Activated CD8-positive, alpha-beta memory T cell treated with anti-CD3 and anti-CD28 coated beads, Interleukin-2, amount 10 ng/mL, durations not matched to agents 7 days and 5 days (primary cell): ENCODE results near the gene OFD1. TPM values are rescaled to one million over a fixed set of nuclear protein-coding genes. Genes with fewer than 3 reads are reported as not detected.

Source experiments
- ATAC-seq: fragments of 150-1000 bp; cut with Tn5 transposase; one replicate; pipeline ENCODE4 v1.10.0; 2021; ENCODE audit warnings: moderate library complexity
- CTCF ChIA-PET: fragments of 350-600 bp; sonication (Branson Sonifier 250); formaldehyde crosslinking; loops from one replicate; lab custom pipeline; 2021; ENCODE audit warnings: antibody characterized with exemption; lab: Charles Lee
- DNase-seq: peaks from one replicate; pipeline ENCODE4 v3.0.0-alpha.2; 2020
- H3K27ac Mint-ChIP-seq: one replicate; pipeline ENCODE4 v1.8.0; 2021; ENCODE audit warnings: mild to moderate bottlenecking, mixed read lengths
- H3K27me3 Mint-ChIP-seq: one replicate; pipeline ENCODE4 v1.8.0; 2021; ENCODE audit warnings: mixed read lengths
- H3K36me3 Mint-ChIP-seq: one replicate; pipeline ENCODE4 v1.8.0; 2021; ENCODE audit warnings: mild to moderate bottlenecking, mixed read lengths
- H3K4me1 Mint-ChIP-seq: one replicate; pipeline ENCODE4 v1.8.0; 2021; ENCODE audit warnings: mixed read lengths
- H3K4me3 Mint-ChIP-seq: one replicate; pipeline ENCODE4 v1.8.0; 2021; ENCODE audit warnings: mild to moderate bottlenecking, moderate library complexity, mixed read lengths
- H3K9me3 Mint-ChIP-seq: one replicate; pipeline ENCODE4 v1.8.0; 2022; ENCODE audit warnings: low read depth, mixed read lengths
- total RNA-seq, 2 experiments: library from RNA; stranded (reverse); gene quantifications; one replicate each; pipeline ENCODE4 v1.2.3, GENCODE V29; 2021

The OFD1 gene
- total RNA-seq, 2 experiments from 2014 or later = 32.3 to 45.8 TPM

GRCh38 chrX:13748486-13748885 is 13.9 kb downstream of the OFD1 start:
- ATAC-seq (no peak), DNase-seq (no peak)
- no peak overlapping the region for H3K4me3 Mint-ChIP-seq
- peaks cover 45% of the 10 kb centered on the region for H3K36me3 Mint-ChIP-seq
- no peaks in the 10 kb centered on the region for H3K27me3 Mint-ChIP-seq
- H3K27ac Mint-ChIP-seq = no peak overlapping the region
- H3K4me1 Mint-ChIP-seq = peaks cover 30% of the 10 kb centered on the region
- H3K9me3 Mint-ChIP-seq = no peaks in the 10 kb centered on the region
- CTCF ChIA-PET = interaction anchor here (0.7 to 1.3 kb wide), 4 partner anchors 30 to 283 kb away, joined by 3 read pairs; no protein-coding TSS in a partner anchor

DNA sequence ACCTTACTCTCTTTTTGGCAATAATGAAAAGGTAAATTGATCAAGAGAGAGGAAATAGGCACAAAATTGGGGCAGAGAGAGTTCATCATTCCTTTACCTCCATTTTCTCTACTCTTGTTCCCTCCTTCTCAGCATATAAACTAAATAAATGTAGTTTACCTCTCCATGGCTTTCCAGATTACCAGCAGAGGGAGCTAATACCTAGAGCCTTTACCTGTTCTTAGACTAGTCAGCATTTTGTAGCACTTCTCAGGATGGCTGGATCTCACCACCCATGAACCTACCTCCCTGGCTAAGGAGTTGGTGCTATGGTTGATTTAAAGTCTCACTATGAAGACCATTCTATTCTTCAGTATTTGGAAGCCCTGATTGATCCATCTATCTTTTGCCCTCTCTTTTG is 15.7 kb downstream of the OFD1 start:
- no peak overlapping the region for H3K4me3 Mint-ChIP-seq
- H3K27ac Mint-ChIP-seq = peak overlapping the region; percentile 43
- peaks cover 35% of the 10 kb centered on the region for H3K4me1 Mint-ChIP-seq
- CTCF ChIA-PET = interaction anchor here (0.9 to 2.3 kb wide), 5 partner anchors 15 to 282 kb away, joined by 3 to 7 read pairs (median 4); partner anchors contain the start of genes OFD1 and TRAPPC2
- DNase-seq (no peak), ATAC-seq (peak; percentile 68)
- H3K27me3 Mint-ChIP-seq = no peaks in the 10 kb centered on the region
- no peaks in the 10 kb centered on the region for H3K9me3 Mint-ChIP-seq
- H3K36me3 Mint-ChIP-seq = peaks cover 39% of the 10 kb centered on the region

- H3K27ac Mint-ChIP-seq = no peak overlapping the region
These were observed 16.3 kb downstream of the OFD1 start for GRCh38 chrX:13750812-13751211.

DNA sequence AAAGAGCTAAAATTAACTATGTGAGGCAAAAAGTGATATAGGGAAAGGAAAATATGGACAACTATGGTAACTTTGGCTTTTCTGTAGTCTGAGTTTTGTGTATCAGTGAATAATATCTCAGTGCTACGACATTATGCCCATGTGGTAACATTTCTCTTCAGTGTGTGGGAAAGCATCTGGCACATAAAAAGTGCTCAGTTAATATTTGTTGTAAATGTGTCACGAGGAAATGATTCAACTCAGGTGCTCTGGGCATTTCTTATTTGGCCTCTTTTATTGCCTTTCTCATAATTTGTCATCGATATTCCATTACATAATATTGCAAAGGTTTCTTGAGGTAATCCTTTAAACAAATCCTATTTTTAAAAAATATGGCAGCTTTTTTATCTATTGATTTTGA is 17.6 kb downstream of the OFD1 start:
- H3K27me3 Mint-ChIP-seq = no peaks in the 10 kb centered on the region
- no peak overlapping the region for H3K27ac Mint-ChIP-seq
- no peak overlapping the region for H3K4me3 Mint-ChIP-seq
- peaks cover 37% of the 10 kb centered on the region for H3K4me1 Mint-ChIP-seq
- no peaks in the 10 kb centered on the region for H3K9me3 Mint-ChIP-seq
- CTCF ChIA-PET = interaction anchor here (1.2 to 1.5 kb wide), 2 partner anchors 16 to 280 kb away, joined by 4 to 5 read pairs; no protein-coding TSS in a partner anchor
- peaks cover 32% of the 10 kb centered on the region for H3K36me3 Mint-ChIP-seq
- ATAC-seq (no peak), DNase-seq (no peak)

More at GRCh38 chrX:13750812-13751211, 16.3 kb downstream of the OFD1 start:
- Mint-ChIP-seq H3K9me3 (no peaks in the 10 kb centered on the region), H3K4me3 (no peak overlapping the region), H3K27me3 (no peaks in the 10 kb centered on the region), H3K4me1 (peaks cover 39% of the 10 kb centered on the region), H3K36me3 (peaks cover 38% of the 10 kb centered on the region)
- DNase-seq = no peak
- no peak for ATAC-seq
- CTCF ChIA-PET = interaction anchor here (1.0 to 2.3 kb wide), 6 partner anchors 8 to 281 kb away, joined by 3 to 7 read pairs (median 4); partner anchors contain the start of genes OFD1 and TRAPPC2

- no peaks in the 10 kb centered on the region for H3K27me3 Mint-ChIP-seq
- no peak overlapping the region for H3K4me3 Mint-ChIP-seq
- H3K4me1 Mint-ChIP-seq = peaks cover 33% of the 10 kb centered on the region
- peak overlapping the region; percentile 24 for H3K27ac Mint-ChIP-seq
- H3K36me3 Mint-ChIP-seq = peaks cover 29% of the 10 kb centered on the region
- no peaks in the 10 kb centered on the region for H3K9me3 Mint-ChIP-seq
- DNase-seq = no peak
- CTCF ChIA-PET = interaction anchor here (1.5 kb wide), 1 partner anchor 16 kb away, joined by 4 read pairs; no protein-coding TSS in a partner anchor
- ATAC-seq = no peak
These were observed 18.1 kb downstream of the OFD1 start for GRCh38 chrX:13752646-13753045.

- Mint-ChIP-seq H3K27ac (no peak overlapping the region), H3K4me3 (no peak overlapping the region), H3K4me1 (peaks cover 33% of the 10 kb centered on the region), H3K9me3 (no peaks in the 10 kb centered on the region), H3K36me3 (peaks cover 30% of the 10 kb centered on the region), H3K27me3 (no peaks in the 10 kb centered on the region)
- DNase-seq (no peak), ATAC-seq (no peak)
- CTCF ChIA-PET = interaction anchor here (1.1 to 1.4 kb wide), 2 partner anchors 9 to 983 kb away, joined by 3 to 4 read pairs; no protein-coding TSS in a partner anchor
These were observed 20.2 kb downstream of the OFD1 start for GRCh38 chrX:13754765-13755164.

DNA sequence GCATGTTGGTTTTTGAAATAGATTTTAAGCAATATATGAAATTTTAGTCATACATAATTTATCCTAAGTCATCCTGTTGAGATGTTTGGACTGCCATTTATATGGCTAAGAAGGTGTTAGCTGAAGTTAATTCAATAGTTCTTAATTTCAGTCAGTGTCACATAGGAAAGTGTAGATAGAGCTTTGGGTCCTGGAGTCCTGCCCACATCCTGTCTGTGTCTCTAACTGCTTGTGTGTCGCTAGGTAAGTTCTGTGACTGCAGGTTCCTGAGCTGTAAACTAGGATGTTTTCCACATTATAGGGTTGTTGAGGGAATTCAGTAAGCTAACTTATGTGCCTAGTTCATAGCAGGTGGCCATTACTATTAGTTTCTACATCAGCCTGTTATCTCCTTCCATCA is 20.7 kb downstream of the OFD1 start:
- Mint-ChIP-seq H3K27ac (peak overlapping the region; percentile 49), H3K36me3 (peaks cover 31% of the 10 kb centered on the region), H3K9me3 (no peaks in the 10 kb centered on the region), H3K4me1 (peaks cover 32% of the 10 kb centered on the region), H3K4me3 (no peak overlapping the region), H3K27me3 (no peaks in the 10 kb centered on the region)
- peak; percentile 84 for ATAC-seq
- DNase-seq = peak; percentile 46
- CTCF ChIA-PET = interaction anchor here (0.7 to 1.4 kb wide), 4 partner anchors 9 to 984 kb away, joined by 3 to 4 read pairs (median 4); no protein-coding TSS in a partner anchor

DNA sequence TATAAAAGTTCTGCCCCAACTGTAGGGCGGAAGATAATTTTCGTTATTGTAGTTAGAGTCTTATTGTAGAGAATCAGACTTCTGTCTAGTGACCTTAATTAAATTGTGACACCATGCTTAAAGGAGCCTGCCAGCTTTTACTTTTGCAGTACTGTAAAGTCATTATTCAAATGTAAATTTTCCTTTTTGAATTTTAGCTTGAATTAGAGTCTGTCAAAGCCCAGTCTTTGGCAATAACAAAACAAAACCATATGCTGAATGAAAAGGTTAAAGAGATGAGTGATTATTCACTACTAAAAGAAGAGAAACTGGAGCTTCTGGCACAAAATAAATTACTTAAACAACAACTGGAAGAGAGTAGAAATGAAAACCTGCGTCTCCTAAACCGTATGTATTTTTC is 21.8 kb downstream of the OFD1 start:
- Mint-ChIP-seq H3K4me1 (peaks cover 27% of the 10 kb centered on the region), H3K4me3 (no peak overlapping the region), H3K36me3 (peaks cover 38% of the 10 kb centered on the region), H3K27me3 (no peaks in the 10 kb centered on the region), H3K9me3 (no peaks in the 10 kb centered on the region), H3K27ac (no peak overlapping the region)
- DNase-seq (no peak), ATAC-seq (no peak)
- CTCF ChIA-PET = interaction anchor here (1.1 kb wide), 1 partner anchor 283 kb away, joined by 3 read pairs; no protein-coding TSS in a partner anchor

DNA sequence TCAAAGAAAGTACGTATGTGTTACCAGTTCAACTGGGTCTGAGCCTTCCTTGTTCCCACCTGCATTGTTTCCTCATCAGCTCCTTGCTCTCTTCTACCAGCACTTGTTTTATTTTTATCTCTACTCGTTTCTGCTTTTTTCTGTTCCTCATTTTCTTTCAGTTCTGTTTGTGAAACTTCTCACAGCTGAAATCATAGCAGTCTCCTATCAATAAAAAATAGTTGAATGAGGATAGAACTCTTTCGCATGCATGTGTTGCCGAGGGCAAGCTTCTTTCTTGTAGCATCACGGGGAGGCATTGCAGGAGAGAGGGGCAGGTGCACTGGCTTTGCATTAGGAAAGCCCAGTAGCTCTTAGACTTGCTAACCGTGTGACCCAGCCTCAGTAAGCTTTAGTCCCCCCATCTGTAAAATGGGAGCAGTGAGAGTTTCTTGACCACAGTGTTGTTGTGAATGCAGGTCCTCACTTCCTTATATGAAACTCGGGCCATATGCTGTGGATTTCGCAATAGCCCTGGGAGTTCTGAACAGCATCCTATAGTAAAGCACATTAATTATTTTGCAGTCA is 24.7 kb downstream of the OFD1 start:
- no peak overlapping the region for H3K4me3 Mint-ChIP-seq
- DNase-seq (no peak), ATAC-seq (no peak)
- CTCF ChIA-PET = no interaction called here
- peaks cover 34% of the 10 kb centered on the region for H3K36me3 Mint-ChIP-seq
- no peak overlapping the region for H3K27ac Mint-ChIP-seq
- no peaks in the 10 kb centered on the region for H3K27me3 Mint-ChIP-seq
- peaks cover 16% of the 10 kb centered on the region for H3K4me1 Mint-ChIP-seq
- no peaks in the 10 kb centered on the region for H3K9me3 Mint-ChIP-seq

GRCh38 chrX:13760426-13760825 is 25.9 kb downstream of the OFD1 start:
- CTCF ChIA-PET = no interaction called here
- no peaks in the 10 kb centered on the region for H3K27me3 Mint-ChIP-seq
- ATAC-seq = no peak

DNA sequence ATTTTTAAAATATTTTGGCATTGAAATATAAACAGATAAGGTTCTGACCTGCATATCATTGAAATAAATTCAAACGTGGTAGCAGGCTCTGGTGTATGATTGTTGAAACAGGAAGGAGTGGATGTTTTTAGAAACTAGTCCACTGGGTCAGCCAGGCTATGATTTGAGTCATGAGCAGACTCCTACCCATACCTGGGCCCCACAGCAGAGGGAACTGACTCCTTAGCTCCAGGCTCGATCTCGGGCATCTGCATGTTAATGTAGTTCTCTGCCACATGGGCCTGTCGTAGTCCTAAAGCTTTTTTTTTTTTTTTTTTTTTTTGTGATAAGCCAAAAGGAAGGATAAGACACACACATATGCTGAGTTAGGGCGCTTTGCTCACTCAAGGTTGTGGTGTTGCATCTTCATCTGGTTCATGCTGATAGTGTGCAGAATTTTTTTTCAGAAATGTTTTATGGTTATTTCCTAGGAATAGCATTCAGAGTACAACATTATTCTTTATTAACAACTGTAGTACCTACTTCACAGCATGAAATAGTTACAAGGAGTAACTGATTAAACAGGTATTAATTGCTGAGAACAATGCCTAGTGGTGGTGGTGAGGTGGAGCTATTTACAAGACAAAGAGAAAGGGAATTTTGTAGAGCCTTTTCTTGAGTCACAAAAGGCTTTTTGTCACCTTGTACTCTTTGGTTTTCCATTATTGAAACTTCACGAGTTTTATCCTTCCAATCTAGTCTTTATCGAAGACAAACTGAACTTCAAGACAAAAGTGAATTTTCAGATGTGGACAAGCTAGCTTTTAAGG is 27.3 kb downstream of the OFD1 start:
- no peak for DNase-seq
- no peak for ATAC-seq
- Mint-ChIP-seq H3K27ac (no peak overlapping the region), H3K9me3 (no peaks in the 10 kb centered on the region), H3K4me1 (peaks cover 5% of the 10 kb centered on the region), H3K27me3 (no peaks in the 10 kb centered on the region), H3K36me3 (peaks cover 37% of the 10 kb centered on the region), H3K4me3 (no peak overlapping the region)
- CTCF ChIA-PET = interaction anchor here (1.2 to 1.4 kb wide), 2 partner anchors 10 to 252 kb away, joined by 3 read pairs; no protein-coding TSS in a partner anchor

More at GRCh38 chrX:13760426-13760825, 25.9 kb downstream of the OFD1 start:
- H3K36me3 Mint-ChIP-seq = peaks cover 32% of the 10 kb centered on the region
- DNase-seq = no peak
- peaks cover 7% of the 10 kb centered on the region for H3K4me1 Mint-ChIP-seq
- H3K27ac Mint-ChIP-seq = no peak overlapping the region
- H3K9me3 Mint-ChIP-seq = no peaks in the 10 kb centered on the region
- no peak overlapping the region for H3K4me3 Mint-ChIP-seq

DNA sequence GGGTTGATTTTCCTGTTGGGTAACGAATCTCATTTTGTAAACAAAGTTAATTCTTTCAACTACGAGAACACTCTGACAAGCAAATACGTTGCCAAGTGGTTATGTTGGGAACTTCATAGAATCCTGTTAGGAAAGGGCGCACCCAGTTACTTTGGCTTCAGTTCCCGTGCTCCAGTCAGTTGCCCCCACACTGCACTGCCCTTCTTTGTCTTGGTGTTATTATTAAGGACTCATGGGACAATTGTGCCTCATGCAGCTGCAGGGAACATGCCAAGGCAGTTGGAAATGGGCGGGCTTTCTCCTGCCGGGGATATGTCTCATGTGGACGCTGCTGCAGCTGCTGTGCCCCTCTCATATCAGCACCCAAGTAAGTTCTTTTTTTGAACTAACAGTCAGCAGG is 28.9 kb downstream of the OFD1 start:
- Mint-ChIP-seq H3K4me1 (peaks cover 5% of the 10 kb centered on the region), H3K27ac (no peak overlapping the region), H3K27me3 (no peaks in the 10 kb centered on the region), H3K4me3 (no peak overlapping the region), H3K36me3 (peaks cover 34% of the 10 kb centered on the region), H3K9me3 (no peaks in the 10 kb centered on the region)
- CTCF ChIA-PET = no interaction called here
- no peak for ATAC-seq
- no peak for DNase-seq

DNA sequence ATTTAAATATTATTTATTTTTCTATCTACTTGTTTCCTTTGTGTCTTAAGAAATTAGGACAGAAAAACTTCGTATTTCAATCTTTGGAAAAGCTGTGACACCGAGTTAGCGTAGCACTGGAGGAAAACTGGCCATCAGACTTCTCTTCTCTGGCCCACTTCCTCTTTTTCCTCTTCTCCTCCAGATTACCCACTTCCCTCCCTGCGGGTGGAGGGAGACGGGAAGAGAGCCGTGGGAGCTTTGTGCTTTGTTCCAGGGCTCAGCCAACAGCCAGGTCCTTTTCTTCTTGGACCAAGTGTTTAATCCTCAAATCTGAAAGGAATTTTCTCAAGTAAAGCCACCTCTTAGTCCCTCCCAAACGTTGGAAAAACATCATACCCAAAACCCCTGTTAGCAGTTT is 29.7 kb downstream of the OFD1 start:
- CTCF ChIA-PET = no interaction called here
- Mint-ChIP-seq H3K4me1 (peaks cover 5% of the 10 kb centered on the region), H3K27me3 (no peaks in the 10 kb centered on the region), H3K4me3 (no peak overlapping the region), H3K27ac (no peak overlapping the region), H3K9me3 (no peaks in the 10 kb centered on the region), H3K36me3 (peaks cover 38% of the 10 kb centered on the region)
- ATAC-seq (no peak), DNase-seq (no peak)
